Stomach (tissue), 4 donors: ENCODE data around the gene SLIT1.

Source experiments
- POLR2A ChIP-seq, 4 donors: fragments of 450-650 bp; IDR thresholded peaks; one replicate each; pipeline ENCODE4 v1.6.1; 2016; ENCODE audit warnings: antibody characterized with exemption in 4 of 4, control low read depth in 2 of 4, mild to moderate bottlenecking in 1 of 4, moderate library complexity in 1 of 4
- TF ChIP-seq, protein P1 (sequence below), 7 experiments: fragments of 450-650 bp in 4 of 7; fragments of 200-600 bp in 3 of 7; sonication (generic) in 3 of 7; IDR thresholded peaks; one replicate each; pipeline ENCODE4 v1.5.1; 2016 to 2019; ENCODE audit warnings: antibody characterized with exemption in 7 of 7, control low read depth in 2 of 7, mild to moderate bottlenecking in 1 of 7

DNA sequence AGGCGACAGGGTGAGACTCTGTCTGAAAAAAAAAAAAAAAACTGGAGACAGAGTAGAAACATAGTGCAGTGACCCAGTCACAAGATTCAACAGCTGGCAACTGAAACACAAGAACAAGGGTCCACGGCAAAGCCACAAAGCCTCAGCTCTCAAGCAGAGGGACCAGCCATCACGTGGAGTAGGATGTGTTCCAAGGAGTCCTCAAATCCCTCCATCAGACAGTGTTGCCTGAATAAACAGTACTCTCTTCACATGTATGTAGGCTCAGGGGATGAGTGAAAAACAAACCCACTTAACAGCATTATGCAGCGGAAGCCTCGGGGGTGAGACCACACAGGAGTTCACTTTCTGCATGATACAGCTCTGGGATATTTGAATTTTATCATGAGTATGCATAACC, 62.0 kb downstream of the SLIT1 start:
- TF ChIP-seq, protein P1, sequence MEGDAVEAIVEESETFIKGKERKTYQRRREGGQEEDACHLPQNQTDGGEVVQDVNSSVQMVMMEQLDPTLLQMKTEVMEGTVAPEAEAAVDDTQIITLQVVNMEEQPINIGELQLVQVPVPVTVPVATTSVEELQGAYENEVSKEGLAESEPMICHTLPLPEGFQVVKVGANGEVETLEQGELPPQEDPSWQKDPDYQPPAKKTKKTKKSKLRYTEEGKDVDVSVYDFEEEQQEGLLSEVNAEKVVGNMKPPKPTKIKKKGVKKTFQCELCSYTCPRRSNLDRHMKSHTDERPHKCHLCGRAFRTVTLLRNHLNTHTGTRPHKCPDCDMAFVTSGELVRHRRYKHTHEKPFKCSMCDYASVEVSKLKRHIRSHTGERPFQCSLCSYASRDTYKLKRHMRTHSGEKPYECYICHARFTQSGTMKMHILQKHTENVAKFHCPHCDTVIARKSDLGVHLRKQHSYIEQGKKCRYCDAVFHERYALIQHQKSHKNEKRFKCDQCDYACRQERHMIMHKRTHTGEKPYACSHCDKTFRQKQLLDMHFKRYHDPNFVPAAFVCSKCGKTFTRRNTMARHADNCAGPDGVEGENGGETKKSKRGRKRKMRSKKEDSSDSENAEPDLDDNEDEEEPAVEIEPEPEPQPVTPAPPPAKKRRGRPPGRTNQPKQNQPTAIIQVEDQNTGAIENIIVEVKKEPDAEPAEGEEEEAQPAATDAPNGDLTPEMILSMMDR (IDR thresholded peaks at IDR 0.05): no peak
- TF ChIP-seq POLR2A (IDR thresholded peaks at IDR 0.05): no peak
